Suppressor macrophage treated with lipopolysaccharide for 1 hour (primary cell): ENCODE measurements around the gene HYOU1.
"Not testable (repeated sequence)": the region's sequence is repeated elsewhere in the genome, so short reads cannot be mapped to it uniquely, and the experiment has no call there.

Source experiments
- DNase-seq, 3 donors: peaks; one replicate each; pipeline ENCODE4 v3.0.0-alpha.2; 2020 to 2022

HYOU1 gene

GRCh38 chr11:119057000-119057769 is at the start of gene HYOU1:
HYOU1 (minus strand) TSS chr11:119057205; CDS start chr11:119056160, 1,045 bp downstream.
- DNase-seq = peak; percentile 98 to 100 (median 100)

GRCh38 chr11:119103793-119104192 is 46.8 kb upstream of the HYOU1 start:
- no peak for DNase-seq

DNA sequence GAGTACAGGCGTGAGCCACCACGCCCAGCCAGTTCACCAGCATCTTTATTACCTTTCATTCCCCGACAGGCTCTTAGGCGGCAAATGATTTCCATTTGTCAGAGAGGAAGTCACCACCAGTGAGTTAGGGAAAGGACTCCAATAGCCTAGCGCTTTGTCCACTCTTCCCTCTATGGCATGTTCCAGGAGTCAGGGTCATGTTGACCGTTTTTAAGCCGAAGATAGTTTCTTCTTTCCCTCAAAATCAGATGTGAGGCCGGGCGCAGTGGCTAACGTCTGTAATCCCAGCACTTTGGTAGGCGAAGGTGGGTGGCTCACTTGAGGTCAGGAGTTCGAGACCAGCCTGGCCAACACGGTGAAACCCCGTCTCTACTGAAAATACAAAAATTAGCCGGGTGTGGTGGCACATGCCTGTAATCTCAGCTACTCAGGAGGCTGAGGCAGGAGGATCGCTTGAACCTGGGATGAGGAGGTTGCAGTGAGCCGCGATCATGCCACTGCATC is 46.2 kb upstream of the HYOU1 start:
- DNase-seq = not testable (repeated sequence)

DNA sequence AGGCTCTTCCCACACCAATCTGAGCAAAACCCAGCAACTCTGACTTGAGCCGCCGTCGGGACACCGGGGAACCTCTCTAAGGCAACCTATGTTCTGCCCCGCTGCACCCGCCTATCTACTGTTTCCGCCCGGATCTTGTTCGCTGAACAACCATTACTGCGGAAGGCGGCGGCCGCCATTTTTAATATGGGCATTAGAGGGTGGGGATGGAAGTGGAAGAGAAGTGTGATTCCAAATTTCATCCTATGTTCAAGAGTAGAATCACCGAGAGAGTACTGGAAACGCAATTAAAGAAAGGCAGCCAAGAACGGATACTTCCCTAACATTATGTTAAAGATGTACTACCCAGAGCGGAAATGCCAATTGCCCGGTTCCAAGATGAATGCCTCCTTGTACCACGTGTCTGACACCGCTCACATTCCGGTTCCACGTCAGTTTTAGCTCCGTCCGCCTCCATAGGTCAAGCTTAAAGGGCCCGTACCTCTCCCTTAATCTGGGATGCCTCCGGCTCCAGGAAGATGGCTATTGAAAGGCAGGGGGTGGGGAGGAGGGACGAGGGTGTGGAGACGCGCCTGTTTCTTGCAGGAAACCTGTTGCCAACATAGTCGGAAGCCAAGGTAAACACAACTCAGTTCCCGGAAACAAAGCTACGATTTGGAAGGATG is 44.9 kb upstream of the HYOU1 start, which contains the start of gene DPAGT1:
DPAGT1 (minus strand) TSS at position 95 of the 665 bp plus-strand sequence. CDS start 198 bp downstream, outside the sequence.
- DNase-seq = peak; percentile 92 to 94 (median 94)

DNA sequence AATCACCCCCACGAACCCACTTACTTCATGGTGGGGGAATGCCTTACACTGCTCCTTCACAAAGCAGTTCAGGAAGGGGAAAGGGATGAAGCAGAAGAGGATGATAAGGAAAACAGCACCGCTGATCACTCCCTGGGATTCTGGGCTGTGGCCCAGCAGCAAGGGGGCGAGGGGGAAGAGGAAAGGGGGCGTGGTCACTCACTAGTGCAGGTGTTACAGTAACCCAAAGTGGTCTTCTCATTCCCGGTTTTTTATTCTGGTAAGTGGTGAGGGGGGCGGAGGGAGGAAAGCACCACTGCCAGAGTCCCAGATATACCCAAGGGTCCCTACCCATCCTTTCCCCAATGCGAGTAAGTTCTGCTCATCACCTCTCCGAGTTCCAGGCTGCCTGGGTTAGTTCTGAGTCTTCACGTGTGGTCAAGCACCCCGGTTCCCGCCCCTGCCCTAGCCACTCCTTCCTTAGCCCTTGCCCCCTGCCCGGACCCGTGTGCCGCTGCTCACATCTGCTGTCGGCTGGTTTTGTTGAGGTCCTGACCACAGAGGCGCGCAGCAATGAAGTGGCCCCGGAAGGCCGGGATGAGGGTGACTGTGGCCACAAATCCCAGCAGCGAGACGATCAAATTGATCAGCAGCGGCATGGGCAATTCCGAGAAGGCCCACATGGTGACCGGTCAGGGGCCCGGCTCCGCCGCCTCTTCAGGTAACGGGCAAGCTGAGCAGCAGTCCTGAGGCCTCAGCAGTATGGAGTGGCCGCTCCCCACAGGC is 44.2 kb upstream of the HYOU1 start:
- DNase-seq = no peak

DNA sequence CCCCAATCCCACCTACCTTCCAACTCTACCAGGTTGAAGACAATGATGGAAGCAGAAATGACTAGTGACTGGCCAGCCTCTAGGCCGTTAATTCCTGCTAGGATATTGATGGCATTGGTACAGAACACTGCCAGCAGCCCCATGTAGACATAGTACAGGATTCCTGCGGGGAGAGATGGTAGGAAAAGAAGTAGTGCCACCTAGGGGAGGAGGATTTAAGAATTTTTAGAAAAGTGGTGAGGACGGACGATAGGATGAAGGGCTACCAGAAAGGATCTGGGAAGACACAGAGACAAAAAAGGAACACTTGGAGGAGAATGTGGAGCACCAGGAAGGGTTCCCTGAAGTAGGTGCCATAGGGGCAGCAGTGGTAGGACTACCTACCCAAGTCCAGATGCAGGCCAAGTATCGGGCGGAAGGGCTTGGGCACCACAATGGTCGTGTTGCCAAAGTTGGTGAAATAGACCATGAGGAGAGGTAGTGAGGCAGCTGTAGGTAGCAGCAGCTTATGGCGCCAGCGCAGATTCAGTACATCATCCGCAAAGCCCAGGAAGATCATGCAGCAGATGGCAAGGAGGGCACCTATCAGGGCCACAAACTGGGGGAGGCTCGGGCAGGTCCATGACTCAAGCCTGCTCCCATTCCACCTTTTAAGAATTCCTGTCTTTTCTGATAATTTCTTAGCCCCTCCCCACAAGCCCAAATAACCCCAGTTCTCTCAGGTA is 43.4 kb upstream of the HYOU1 start:
- peak; percentile 47 to 60 (median 53) for DNase-seq

DNA sequence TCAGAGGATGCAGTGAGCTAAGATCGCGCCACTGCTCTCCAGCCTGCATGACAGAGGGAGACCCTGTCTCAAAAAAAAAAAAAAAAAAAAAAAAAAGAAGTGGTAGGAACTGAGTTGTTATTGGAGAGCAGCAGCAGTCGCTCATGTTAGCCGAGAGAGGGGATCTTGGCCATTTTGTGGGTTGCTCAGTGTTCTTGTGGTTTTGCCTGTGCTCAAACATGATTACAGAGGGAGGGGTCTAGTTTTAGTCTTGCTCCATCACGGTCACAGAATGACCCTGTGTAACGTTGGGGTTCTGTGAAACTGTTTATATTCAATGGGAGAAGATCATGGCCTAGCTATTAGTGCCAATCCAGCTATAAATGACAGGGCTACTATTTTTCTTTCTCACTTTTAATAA is 42.7 kb upstream of the HYOU1 start:
- no peak for DNase-seq

DNA sequence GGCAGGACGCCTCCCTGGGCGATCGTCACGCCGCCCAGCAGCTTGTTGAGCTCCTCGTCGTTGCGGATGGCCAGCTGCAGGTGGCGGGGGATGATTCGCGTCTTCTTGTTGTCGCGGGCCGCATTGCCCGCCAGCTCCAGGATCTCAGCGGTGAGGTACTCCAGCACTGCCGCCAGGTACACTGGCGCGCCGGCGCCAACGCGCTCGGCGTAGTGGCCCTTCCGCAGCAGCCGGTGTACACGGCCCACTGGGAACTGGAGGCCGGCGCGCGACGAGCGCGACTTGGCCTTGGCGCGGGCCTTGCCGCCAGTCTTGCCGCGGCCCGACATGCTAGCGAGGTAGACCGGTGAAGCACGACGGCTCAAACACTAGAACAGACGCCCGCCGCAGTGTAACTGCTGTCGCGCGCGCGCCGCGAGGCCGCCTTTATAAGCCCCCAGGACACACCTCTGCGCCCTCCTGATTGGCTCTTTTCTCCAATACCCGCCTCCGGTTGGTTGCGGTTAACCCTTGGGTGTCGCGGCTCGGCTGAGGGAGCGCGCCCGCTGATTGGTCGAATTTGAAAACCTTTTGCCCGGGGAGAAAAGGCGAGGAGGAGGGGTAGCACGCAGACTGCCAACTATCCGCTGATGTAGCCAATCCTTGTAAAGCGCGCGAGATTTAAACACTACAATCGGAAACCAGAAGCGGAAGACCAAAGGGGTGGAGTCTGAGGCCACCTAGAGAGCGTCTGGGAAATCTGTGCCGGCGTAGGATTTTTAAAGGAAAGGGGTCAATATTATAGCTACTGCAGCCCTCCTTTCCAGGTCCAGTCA is 38.3 kb upstream of the HYOU1 start:
- peak; percentile 99 to 100 (median 100) for DNase-seq

DNA sequence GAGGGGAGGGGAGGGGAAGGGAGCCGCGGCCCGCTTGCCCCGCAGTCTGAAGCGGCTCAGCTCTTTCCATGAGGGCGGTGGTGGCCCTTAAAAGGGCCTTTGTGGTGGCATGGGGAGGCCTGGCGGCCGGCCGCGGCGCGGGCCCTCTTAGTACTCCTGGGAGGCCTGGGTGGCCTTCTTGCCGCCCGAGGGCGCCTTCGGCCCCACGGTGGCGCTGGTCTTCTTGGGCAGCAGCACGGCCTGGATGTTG is 37.7 kb upstream of the HYOU1 start:
- peak; percentile 89 to 94 (median 90) for DNase-seq

- DNase-seq = peak in 2 of 3 donors; percentile 38 to 49
Observed at GRCh38 chr11:119093942-119094815, 37.2 kb upstream of the HYOU1 start.

- no peak for DNase-seq
Observed at GRCh38 chr11:119092880-119093842, 36.2 kb upstream of the HYOU1 start.

GRCh38 chr11:119091966-119092879 is 35.2 kb upstream of the HYOU1 start:
- DNase-seq = no peak

DNA sequence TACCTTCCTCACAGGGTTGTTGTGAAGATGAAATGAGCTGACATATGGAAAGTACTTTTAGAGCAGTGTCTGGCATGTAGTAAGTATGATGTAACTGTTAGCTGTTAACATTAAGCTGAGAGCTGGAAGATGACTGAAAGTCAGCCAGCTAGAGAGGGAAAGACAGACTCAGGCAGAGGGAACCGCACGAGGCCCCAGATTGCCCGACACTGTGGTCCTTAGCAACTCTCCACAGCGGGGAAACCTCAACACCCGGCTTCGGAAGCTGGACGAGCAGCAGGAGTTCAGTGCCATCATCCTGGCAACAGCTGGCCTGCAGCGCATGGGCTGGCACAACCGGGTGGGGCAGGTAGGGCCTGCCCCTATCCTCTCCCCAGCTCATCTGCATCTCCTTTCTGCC is 34.2 kb upstream of the HYOU1 start:
- DNase-seq = no peak

- no peak for DNase-seq
Observed at GRCh38 chr11:119089319-119089718, 32.3 kb upstream of the HYOU1 start.

DNA sequence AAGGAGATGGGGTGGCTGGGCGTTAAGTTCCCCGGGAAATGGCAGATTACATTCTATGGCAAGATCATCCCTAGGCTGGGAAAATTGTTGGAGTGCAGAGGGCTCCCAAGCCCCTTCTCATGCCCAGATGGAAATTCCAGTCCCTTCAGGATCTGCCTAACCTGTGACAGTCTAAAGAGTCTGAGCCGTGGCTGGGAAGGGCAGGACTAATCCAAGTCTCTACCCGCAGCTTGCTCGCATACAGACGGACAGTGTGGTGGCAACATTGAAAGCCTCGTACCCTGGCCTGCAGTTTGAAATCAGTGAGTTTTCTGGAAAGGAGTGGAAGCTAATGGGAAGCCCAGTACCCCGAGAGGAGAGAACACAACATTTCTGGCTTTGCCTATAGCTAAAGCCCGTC is 31.4 kb upstream of the HYOU1 start:
- DNase-seq = no peak

GRCh38 chr11:119087747-119088241 is 30.8 kb upstream of the HYOU1 start:
- DNase-seq = no peak

GRCh38 chr11:119087123-119087522 is 30.1 kb upstream of the HYOU1 start:
- DNase-seq = no peak

GRCh38 chr11:119085437-119085847 is 28.4 kb upstream of the HYOU1 start:
- peak in 2 of 3 donors; percentile 48 to 51 for DNase-seq
